Anterior cingulate cortex (tissue), 58 donors: Measurements from ENCODE around the gene CALHM5.
"Not testable (repeated sequence)": the region's sequence is repeated elsewhere in the genome, so short reads cannot be mapped to it uniquely, and the experiment has no call there.

Experiments used
- DNase-seq, 58 donors: peaks; one replicate each; lab custom pipeline; 2025; lab: John Stamatoyannopoulos, UW

The CALHM5 gene, protein sequence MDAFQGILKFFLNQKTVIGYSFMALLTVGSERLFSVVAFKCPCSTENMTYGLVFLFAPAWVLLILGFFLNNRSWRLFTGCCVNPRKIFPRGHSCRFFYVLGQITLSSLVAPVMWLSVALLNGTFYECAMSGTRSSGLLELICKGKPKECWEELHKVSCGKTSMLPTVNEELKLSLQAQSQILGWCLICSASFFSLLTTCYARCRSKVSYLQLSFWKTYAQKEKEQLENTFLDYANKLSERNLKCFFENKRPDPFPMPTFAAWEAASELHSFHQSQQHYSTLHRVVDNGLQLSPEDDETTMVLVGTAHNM

GRCh38 chr6:116511424-116512110, at the start of gene CALHM5:
Gene CALHM5 (plus strand): TSS chr6:116511639. CDS start chr6:116511697, 58 bp downstream.
- DNase-seq: no peak

- DNase-seq: peak in 26 of 58 donors; percentile 2 to 63 (median 18)
These were observed 49.2 kb upstream of the CALHM5 start for GRCh38 chr6:116461932-116462885.

GRCh38 chr6:116463301-116463700, 48.1 kb upstream of the CALHM5 start:
- no peak for DNase-seq

DNA sequence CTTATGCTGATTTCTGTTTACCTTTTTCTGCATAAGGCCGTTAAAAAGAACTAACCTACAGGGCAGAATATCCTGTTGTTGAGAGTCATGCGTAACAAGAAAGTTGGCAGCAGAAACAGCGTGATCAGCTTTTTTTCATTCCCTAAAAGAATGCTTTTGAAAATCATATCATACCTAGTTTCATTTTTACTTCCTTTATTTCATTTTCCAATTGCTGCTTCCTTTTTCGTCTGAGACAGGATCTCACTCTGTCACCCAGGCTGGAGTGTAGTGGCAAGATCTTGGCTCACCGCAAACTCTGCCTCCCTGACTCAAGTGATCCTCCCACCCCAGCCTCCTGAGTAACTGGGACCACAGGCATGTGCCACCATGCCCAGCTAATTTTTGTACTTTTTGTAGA, 46.2 kb upstream of the CALHM5 start:
- DNase-seq: no peak

GRCh38 chr6:116467096-116467495, 44.3 kb upstream of the CALHM5 start:
- DNase-seq: no peak

- no peak for DNase-seq
These were observed 43.9 kb upstream of the CALHM5 start for GRCh38 chr6:116467514-116467913.

- no peak for DNase-seq
These were observed 43.1 kb upstream of the CALHM5 start for GRCh38 chr6:116468293-116468692.

- no peak for DNase-seq
These were observed 39.9 kb upstream of the CALHM5 start for GRCh38 chr6:116471531-116471930.

DNA sequence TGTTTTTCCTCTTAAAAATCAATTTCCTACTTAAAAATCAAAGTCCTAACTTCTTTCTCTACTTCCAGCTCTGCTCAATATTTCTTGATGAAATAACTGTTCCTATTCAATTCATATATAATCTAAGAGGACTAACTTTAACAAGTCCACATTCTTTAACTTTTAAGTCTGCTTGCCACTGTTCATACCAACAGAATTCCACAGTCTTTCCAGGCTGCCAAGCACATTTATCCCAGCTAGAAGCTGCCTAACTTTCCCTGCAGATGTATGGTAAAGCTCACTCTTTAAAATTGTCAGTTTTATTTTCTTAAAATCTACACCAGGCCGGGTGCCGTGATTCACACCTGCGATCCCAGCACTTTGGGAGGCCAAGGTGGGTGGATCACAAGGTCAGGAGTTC, 38.7 kb upstream of the CALHM5 start:
- DNase-seq: no peak

DNA sequence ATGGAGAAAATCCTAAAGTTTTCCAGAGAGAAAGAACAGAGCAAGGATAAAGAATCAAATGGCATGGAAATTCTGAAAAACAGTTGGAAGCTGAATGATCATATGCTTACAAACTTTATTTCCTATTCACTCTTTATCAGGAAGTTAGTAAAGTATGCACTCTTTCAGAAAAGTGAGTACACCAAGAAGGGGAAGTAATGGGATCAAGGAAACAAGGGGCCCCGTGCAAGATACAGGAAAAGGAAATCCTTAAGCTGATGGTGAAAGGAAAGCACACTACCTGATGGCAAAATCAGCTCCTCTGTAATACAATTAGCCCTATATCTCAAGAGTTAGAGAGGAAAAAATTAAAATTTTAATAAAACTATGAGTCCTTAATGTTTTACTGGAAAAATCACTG, 36.3 kb upstream of the CALHM5 start:
- no peak for DNase-seq

GRCh38 chr6:116476002-116476678, 35.3 kb upstream of the CALHM5 start:
- no peak for DNase-seq

- no peak for DNase-seq
These were observed 28.7 kb upstream of the CALHM5 start for GRCh38 chr6:116482780-116483179.

- no peak for DNase-seq
These were observed 27.8 kb upstream of the CALHM5 start for GRCh38 chr6:116483616-116484015.

DNA sequence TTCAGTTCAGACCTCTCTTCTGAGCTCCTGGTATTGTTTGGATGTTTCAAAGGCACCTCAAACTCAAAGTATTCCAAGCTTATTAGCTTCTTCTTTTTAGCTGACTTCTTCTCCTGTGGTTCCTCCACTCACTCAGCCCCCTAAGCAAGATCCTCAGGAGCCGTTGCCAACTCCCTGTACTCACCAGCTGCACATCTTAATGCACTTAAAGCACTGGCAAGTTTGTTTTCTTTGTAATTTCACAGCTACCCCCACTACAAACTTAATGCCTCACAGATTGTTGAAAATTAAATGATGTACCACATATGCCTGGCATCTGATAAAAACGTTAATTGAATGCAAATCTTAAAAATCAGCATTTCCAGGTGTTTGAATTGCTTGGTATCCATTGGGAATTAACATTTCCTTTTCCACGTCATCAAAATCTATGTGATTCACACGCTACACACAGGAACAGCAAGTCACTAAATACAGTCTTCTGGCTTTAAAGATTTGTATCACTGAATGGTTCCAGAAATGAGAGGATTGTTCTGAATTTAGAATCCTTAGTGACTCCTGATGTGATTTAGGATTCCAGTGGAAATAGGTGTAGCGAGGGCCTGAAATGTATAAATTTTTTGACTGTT, 25.8 kb upstream of the CALHM5 start:
- no peak for DNase-seq

GRCh38 chr6:116491610-116492330, 19.7 kb upstream of the CALHM5 start:
- no peak for DNase-seq

GRCh38 chr6:116492331-116493067, 18.9 kb upstream of the CALHM5 start:
- no peak for DNase-seq

DNA sequence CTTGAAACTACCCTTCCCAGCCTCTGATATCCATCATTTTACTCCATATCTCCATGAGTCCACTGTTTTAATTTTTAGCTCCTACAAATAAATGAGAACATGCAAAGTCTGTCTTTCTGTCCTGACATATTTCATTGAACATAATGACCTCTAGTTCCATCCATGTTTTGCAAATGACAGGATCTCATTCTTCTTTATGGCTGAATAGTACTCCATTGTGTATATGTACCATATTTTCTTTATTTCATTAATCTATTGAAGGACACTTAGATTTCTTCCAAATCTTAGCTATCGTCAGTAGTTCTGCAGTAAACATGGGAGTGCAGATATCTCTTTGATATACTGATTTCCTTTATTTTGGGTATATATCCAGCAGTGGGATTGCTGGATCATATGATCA, 16.3 kb upstream of the CALHM5 start:
- DNase-seq: not testable (repeated sequence)

DNA sequence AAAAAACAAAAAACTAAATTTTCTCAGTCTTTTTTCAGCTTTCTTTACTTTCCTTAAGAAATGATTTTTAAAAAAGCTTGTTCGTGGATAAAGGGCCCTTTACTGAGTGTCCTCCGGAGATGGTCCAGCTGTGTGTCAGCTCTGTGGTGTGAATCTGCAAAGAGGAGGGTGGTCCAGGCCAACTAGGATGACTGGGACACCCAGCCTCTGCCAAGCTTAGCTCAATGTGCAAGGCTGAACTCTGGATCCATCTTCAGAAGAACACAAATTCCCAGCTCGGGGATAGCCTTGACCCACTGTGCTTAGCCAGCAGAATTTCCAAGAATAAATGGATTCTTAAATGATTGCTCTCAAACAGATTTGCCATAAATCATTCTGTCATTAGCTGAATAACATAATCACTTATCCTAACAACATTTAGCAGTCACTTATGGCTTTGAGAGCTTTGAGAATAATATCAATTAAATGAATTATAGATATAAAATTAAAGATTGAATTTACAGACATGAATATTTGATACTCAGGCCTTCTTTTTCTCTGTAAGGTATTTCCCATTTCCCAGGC, 14.2 kb upstream of the CALHM5 start:
- no peak for DNase-seq
